SH-SY5Y (cell line): ENCODE results near the gene CELF2.

ENCODE experiments used
- GATA2 ChIP-seq: IDR thresholded peaks from 2 replicates; pipeline ENCODE4 v1.6.1; 2011; ENCODE audit warnings: mild to moderate bottlenecking, low read depth, low read length
- GATA3 ChIP-seq: IDR thresholded peaks from 2 replicates; pipeline ENCODE4 v1.6.1; 2011; ENCODE audit warnings: low read depth, mild to moderate bottlenecking, low read length, moderate library complexity

DNA sequence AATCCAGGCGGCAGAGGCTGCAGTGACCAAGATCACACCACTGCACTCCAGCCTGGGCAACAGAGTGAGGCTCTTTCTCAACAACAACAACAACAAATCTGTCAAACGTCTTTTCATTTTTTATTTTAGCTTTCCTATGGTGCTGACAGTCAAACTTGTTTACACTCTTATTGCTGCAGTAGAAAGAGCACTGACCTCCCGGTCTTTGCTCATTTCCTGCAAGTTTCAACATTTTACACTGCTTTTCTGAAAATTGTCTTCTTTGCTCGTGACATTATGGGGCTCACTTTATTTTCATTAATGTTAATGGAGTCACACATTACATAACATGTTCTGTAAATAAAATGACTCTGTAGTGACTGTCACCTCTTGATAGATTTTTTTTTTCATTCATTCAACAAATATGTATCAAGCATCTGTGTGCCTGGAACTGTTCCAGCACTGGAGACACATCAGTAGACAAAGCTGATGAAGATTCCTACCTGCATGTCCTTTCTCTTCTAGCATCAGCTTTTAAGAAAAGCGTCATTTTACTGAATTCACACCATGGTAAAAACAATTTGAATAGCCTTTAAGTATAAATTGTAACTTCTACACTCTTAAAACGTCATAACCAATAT is 277.3 kb downstream of the CELF2 start:
- TF ChIP-seq GATA3 (no peak), GATA2 (no peak)
